Stimulated activated naive CD4-positive, alpha-beta T cell treated with Interleukin-2 at 50 U/mL for 16 hours (primary cell): ENCODE results near the gene CLPTM1.

Experiments used
- DNase-seq: peaks from one replicate; lab custom pipeline; 2025; lab: John Stamatoyannopoulos, UW

The CLPTM1 gene

DNA sequence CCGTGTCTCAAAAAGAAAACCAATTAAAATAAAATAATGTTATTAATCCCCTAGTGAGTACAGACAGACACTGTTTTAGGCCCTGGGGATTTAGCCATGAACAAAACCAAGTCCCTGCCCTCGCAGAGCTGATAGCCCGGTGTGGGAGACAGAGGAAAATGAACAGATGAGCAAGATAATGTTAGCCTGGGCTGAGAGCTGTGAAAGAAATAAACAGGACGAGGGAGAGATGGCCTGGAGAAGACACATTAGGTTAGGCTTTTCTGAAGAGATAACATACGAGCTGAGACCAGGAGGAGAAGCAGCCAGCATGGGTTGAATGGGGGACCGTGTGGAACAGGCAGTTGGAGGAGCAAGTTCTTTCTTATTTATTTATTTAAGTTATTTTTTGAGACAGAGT, 55.1 kb downstream of the CLPTM1 start:
- no peak for DNase-seq

DNA sequence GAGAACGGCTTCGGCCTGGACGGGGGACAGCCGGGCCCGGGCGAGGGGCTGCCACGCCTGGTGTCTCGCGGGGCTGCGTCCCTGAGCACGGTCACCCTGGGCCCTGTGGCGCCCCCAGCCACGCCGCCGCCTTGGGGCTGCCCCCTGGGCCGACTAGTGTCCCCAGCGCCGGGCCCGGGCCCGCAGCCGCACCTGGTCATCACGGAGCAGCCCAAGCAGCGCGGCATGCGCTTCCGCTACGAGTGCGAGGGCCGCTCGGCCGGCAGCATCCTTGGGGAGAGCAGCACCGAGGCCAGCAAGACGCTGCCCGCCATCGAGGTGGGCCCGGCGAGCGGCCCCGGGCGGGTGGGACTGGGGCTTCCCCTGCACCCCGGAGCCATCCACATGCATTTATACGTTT, 56.8 kb downstream of the CLPTM1 start:
- no peak for DNase-seq

DNA sequence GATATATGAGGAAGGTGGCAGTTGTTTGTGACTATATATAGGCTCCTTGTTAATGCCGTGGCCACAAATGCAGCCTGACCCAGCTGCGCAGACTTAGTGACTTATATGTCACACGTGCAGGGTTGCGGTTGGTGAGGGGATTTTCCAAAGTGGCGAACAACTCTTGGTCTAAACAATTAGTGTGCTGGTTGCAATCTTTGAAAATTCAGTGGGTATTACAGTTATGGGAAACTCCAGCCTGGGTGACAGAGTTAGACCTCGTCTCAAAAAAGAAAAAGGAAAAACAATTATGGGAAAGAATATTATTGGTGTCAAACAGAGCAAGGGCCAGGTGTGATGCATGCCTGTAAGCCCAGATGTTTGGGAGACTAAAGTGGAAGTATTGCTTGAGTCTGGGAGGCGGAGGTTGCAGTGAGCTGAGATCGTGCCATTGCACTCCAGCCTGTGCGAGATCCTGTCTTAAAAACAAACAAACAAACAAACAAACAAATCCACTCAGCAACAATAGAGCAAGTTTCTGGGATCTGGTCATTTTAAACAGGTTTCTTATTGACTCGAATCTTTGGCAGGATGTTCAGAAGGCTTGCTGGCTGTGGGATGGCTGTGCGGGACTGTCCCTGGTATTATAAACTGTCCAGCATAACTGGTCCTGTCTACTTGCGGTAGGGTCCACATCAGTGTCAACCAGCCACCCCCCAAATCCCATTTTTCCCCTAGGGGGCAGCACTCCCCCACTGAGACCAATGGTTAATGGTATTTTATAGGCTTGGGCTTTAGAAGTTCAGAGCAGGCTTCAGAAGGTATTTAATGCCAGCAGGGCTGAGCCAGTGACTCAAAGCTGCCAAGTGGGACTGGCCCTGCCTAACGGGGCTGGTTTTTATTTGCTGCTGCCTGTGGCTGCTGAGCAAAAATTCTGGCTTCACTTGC, 61.5 kb downstream of the CLPTM1 start:
- peak; percentile 85 for DNase-seq

DNA sequence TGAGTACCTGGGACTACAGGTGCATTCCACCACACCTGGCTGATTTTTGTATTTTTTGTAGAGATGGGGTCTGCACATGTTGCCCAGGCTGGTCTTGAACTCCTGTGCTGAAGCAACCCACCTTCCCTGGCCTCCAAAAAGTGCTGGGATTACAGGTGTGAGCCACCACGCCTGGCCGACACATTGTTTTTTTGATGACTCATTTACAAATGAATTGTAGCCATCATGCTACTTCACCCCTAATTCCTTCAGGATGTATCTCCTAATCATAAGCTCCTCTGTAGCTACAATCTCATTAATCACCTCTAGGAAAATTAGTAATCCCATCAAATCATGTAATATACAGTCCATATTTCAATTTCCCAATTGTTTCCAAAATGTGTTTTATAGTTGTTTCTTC, 64.0 kb downstream of the CLPTM1 start:
- DNase-seq: no peak

DNA sequence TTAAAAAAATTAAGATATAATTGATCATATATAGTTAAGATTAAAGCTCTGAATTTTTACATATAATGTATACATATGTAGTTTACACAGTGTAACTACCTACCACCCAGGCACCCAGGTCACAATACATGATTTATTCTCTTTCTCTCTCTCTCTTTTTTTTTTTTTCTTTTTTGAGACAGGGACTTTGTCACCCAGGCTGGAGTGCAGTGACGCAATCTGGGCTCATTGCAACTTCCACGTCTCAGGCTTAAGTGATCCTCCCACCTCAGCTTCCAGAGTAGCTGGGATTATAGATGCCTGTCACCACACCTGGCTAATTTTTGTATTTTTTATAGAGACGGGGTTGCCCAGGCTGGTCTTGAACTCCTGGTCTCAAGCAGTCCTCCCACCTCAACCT, 64.9 kb downstream of the CLPTM1 start:
- no peak for DNase-seq

DNA sequence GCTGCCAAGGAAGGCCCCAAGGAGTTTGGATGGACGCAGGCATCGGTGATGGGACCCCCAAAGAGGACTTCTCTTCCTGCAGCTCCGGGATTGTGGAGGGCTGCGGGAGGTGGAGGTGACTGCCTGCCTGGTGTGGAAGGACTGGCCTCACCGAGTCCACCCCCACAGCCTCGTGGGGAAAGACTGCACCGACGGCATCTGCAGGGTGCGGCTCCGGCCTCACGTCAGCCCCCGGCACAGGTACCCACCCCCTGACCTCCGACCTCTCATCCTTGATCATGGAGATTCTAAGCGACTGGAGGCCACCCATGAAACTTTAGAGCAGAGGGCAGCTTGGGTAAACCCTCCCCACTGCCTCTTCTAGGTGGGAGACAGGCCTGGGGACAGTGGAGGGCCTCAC, 66.8 kb downstream of the CLPTM1 start:
- DNase-seq: no peak

DNA sequence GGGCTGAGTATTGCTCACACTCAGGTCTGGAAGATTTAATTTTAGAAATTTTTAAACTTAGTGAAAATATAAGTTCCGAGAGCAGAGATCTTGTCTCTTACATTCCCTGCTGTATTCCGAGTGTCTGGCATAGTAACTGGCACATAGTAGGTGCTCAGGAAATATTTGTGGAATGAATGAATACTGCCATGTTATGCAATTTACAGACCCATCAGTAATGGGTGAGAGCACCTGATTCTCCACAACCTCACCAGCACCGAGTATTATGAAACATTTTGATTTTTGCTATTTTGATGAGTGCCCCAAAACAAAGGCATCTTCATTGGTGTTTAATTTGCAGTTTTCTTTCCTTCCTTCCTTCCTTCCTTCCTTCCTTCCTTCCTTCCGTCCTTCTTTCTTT, 67.9 kb downstream of the CLPTM1 start:
- no peak for DNase-seq

DNA sequence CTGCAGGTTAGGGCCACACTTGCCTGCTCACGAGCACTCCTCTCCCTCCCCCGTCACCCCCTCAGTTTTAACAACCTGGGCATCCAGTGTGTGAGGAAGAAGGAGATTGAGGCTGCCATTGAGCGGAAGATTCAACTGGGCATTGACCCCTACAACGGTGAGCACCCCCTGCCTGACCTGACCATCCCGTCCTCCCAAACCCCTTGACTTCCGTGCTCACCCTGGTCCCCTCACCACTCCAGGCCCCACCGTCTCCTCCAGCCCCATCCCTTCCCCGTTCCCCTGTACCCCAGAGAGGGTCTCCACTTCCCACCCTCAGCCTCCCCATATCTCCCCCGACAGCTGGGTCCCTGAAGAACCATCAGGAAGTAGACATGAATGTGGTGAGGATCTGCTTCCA, 70.1 kb downstream of the CLPTM1 start:
- DNase-seq: no peak

DNA sequence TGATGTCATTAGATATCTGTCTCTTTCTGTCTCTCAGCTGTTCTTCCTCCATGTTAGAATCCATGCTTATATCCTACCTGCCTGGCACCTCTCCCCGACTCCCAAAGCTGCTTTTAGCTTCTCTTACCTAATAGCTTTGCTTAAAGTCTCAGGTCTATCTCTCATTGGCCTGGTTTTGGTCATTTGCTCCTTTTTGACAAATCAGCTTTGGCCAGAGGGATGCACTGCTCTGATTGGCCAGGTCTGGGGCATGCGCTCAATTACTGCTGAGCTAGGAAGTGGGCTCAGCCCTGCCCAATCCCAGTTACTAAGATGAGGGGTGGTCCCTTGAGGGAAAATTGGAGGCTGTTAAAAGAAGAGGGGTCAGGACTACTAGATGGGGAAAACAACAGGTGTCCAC, 72.2 kb downstream of the CLPTM1 start:
- DNase-seq: no peak

DNA sequence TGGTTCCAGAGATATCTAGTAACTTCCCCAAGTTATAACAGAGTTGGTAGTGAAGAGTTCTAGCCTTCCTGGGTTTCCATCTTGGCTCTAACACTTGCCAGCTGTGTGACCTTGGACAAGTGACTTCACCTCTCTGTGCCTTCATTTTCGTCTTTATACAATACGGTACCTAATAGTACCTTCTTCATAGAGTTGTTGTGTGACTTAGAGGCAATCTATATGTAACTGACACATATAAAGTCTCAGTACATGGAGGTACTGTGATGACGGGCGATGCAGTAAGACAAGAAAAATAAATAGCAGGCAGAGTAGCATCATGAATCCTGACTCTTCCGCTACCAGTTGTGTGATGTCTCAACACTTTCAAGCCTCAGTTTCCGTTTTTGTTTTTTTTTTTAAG, 75.6 kb downstream of the CLPTM1 start:
- DNase-seq: no peak

DNA sequence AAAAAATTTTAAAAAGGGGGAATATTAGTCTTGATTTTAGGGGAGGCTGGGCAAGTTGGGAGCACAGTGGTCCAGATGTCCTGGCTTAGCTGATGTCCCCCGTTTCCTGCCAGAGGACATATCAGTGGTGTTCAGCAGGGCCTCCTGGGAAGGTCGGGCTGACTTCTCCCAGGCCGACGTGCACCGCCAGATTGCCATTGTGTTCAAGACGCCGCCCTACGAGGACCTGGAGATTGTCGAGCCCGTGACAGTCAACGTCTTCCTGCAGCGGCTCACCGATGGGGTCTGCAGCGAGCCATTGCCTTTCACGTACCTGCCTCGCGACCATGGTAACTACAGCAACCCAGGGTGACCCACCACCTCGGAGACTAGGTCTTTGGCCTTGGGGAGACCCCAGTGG, 77.2 kb downstream of the CLPTM1 start:
- DNase-seq: no peak

DNA sequence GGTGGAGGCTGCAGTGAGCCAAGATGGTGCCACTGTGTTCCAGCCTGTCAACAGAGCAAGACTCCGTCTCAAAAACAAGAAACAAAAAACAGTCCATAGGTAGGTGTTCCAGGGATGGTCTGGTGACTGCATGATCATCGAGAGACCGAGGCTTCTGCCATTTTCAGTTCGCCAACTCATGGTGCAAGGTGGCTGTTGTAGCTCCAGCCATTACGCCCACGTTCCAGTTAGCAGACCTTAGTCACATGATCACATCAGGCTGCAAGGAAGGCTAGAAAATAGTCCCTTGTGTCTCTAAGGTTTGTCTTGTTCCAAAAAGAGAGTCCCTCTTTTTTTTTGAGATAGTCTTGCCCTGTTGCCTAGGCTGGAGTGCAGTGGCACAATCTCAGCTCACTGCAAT, 80.6 kb downstream of the CLPTM1 start:
- no peak for DNase-seq

DNA sequence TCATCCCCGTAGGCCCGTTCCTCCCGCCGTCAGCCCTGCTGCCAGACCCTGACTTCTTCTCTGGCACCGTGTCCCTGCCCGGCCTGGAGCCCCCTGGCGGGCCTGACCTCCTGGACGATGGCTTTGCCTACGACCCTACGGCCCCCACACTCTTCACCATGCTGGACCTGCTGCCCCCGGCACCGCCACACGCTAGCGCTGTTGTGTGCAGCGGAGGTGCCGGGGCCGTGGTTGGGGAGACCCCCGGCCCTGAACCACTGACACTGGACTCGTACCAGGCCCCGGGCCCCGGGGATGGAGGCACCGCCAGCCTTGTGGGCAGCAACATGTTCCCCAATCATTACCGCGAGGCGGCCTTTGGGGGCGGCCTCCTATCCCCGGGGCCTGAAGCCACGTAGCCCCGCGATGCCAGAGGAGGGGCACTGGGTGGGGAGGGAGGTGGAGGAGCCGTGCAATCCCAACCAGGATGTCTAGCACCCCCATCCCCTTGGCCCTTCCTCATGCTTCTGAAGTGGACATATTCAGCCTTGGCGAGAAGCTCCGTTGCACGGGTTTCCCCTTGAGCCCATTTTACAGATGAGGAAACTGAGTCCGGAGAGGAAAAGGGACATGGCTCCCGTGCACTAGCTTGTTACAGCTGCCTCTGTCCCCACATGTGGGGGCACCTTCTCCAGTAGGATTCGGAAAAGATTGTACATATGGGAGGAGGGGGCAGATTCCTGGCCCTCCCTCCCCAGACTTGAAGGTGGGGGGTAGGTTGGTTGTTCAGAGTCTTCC, 82.4 kb downstream of the CLPTM1 start:
- no peak for DNase-seq

DNA sequence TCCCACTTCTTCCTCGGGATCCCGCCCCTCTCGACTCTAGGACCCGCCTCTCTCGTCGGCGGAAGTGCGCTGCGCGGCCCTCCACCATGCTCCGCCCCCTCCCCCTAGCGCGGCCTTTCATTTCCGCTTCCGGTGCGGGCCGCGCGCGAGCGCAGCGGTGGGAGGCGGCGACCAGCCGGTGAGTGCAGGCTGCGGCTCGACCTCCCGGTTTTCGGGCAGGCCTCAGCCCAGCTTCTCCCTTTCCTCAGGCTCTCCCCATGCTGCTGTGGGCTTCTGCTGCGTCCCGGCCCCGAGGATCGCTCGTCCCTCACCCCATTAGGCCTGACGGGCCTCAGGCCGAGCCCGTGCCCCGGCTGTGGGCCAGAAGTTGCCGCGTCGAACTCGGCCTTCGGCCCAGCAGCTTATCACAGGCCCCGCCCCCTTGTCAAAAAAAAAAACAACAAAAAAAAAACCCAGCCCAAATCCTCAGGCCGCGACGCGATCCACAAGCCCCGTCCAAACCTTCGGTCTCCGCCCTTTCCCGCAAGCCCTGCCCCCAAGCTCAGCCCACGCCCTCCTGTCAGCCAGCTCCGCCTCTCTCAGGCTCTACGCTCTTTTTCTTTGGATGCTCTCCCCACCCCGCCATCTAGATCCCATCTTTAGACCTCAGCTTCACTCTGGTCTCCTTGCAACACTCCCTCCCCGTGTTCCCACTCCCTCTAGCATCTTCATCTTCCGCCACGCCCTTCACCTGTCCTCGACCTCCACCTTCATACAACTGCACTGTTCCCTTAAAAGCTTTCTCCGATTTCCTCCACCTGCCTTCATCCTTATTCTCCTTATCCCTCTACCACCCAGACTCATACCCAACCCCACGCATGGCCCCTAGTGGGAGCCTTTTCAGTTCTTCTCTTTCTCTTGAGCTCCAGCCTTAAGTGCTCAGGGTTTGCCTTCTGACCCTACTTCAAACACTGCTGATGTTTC, 84.0 kb downstream of the CLPTM1 start, which contains the start of gene CLASRP:
CLASRP (plus strand) TSS at position 115 of the 963 bp plus-strand sequence. CDS start 1,168 bp downstream, outside the sequence.
- peak; percentile 86 for DNase-seq

DNA sequence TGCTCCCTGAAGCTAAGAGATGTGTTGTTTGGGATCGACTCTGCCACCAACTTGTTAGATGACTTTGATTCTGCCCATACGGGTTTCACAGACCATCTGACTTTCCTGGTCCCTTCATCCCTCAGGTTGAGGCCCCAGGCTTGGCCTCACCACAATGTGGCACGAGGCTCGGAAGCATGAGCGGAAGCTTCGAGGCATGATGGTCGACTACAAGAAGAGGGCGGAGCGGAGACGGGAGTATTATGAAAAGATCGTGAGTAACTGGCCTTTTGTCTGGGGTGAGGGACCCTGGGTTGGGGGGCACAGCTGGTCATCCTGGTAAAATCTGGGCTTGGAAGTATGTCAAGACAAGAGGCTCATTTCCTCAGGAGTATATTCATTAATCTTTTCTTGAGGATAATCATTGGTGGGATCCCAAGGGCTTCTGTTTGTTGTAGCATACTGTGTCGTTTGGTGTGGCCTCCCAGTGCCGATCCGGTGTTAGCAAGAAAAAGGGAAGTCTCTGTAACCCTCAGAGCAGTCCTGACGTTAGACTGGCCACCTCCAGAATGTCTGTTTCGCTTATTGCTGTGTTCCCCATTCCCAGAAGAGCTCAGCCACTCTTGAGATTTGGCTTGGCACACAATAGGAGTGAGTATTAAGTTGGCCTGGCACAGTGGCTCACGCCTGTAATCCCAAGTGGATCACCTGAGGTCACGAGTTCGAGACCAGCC, 85.0 kb downstream of the CLPTM1 start:
- no peak for DNase-seq

DNA sequence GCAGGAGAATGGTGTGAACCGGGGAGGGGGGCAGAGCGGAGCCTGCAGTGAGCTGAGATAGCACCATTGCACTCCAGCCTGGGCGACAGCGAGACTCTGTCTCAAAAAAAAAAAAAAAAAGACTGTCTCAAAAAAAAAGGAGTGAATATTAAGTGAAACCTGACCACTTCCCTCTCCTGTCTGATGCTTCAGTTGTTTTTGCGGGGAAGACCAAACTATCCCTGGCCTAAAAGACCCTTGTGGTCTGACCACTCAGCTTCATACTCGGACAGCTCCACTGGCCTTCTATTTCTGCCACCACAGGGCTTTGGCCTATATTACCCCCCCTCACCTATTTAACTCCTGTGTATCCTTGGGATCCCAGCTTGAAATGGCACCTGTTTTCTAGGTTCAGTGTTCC, 85.9 kb downstream of the CLPTM1 start:
- DNase-seq: no peak
